Astrocyte (in vitro differentiated cells and primary cell): ENCODE data around the gene ACYP2. TPM values are rescaled to one million over a fixed set of nuclear protein-coding genes. Genes with fewer than 3 reads are reported as not detected.

Source experiments
- DNase-seq: peaks from one replicate; pipeline ENCODE4 v3.0.0-alpha.2; 2010; ENCODE audit warnings: low read depth
- FAIRE-seq: peaks from 2 replicates; lab custom pipeline; 2011; peaks lifted over from hg19 to GRCh38; lab: Jason Lieb, UNC
- H2AFZ ChIP-seq: 2 replicates; pipeline ENCODE4 v1.6.0; 2012; ENCODE audit warnings: low read depth, low read length, inconsistent platforms
- H3K27ac ChIP-seq: 2 replicates; pipeline ENCODE4 v1.5.1; 2011; ENCODE audit warnings: low read depth, low read length, inconsistent platforms
- H3K27me3 ChIP-seq: 2 replicates; pipeline ENCODE4 v1.6.0; 2011; ENCODE audit warnings: low read length, inconsistent platforms; ENCODE audit not compliant: insufficient read depth
- H3K36me3 ChIP-seq: 2 replicates; pipeline ENCODE4 v1.5.1; 2011; ENCODE audit warnings: low read length, inconsistent platforms; ENCODE audit not compliant: insufficient read depth
- H3K4me1 ChIP-seq: 2 replicates; pipeline ENCODE4 v1.5.1; 2011; ENCODE audit warnings: low read length, inconsistent platforms; ENCODE audit not compliant: insufficient read depth
- H3K4me2 ChIP-seq: 2 replicates; pipeline ENCODE4 v1.6.0; 2012; ENCODE audit warnings: low read length, inconsistent platforms
- H3K4me3 ChIP-seq: 2 replicates; pipeline ENCODE4 v1.5.1; 2011; ENCODE audit warnings: low read depth, mild to moderate bottlenecking, low read length, inconsistent platforms; ENCODE audit not compliant: insufficient read depth
- H3K79me2 ChIP-seq: 2 replicates; pipeline ENCODE4 v1.6.0; 2012; ENCODE audit warnings: mild to moderate bottlenecking, low read length, inconsistent platforms; ENCODE audit not compliant: insufficient read depth
- H3K9ac ChIP-seq: 2 replicates; pipeline ENCODE4 v1.6.0; 2012; ENCODE audit warnings: mild to moderate bottlenecking, low read length, inconsistent platforms
- H3K9me3 ChIP-seq: 2 replicates; pipeline ENCODE4 v1.5.1; 2012; ENCODE audit warnings: low read depth, mild to moderate bottlenecking, low read length, inconsistent platforms; ENCODE audit not compliant: insufficient read depth
- H4K20me1 ChIP-seq: 2 replicates; pipeline ENCODE4 v1.6.0; 2012; ENCODE audit warnings: low read length, inconsistent platforms; ENCODE audit not compliant: insufficient read depth
- H3K27ac Mint-ChIP-seq: one replicate; pipeline ENCODE4 v1.8.0; 2021; ENCODE audit warnings: mild to moderate bottlenecking, mixed read lengths; ENCODE audit not compliant: unreplicated experiment
- H3K27me3 Mint-ChIP-seq: one replicate; pipeline ENCODE4 v1.8.0; 2021; ENCODE audit warnings: low read depth, mixed read lengths; ENCODE audit not compliant: unreplicated experiment
- H3K36me3 Mint-ChIP-seq: one replicate; pipeline ENCODE4 v1.8.0; 2021; ENCODE audit warnings: low read depth, mixed read lengths; ENCODE audit not compliant: unreplicated experiment
- H3K4me1 Mint-ChIP-seq: one replicate; pipeline ENCODE4 v1.8.0; 2021; ENCODE audit warnings: low read depth, mixed read lengths; ENCODE audit not compliant: unreplicated experiment
- H3K4me3 Mint-ChIP-seq: one replicate; pipeline ENCODE4 v1.8.0; 2021; ENCODE audit warnings: mild to moderate bottlenecking, moderate library complexity, mixed read lengths; ENCODE audit not compliant: unreplicated experiment
- H3K9me3 Mint-ChIP-seq: one replicate; pipeline ENCODE4 v1.8.0; 2021; ENCODE audit warnings: mild to moderate bottlenecking, mixed read lengths; ENCODE audit not compliant: unreplicated experiment
- EZH2 ChIP-seq: IDR thresholded peaks from 2 replicates; pipeline ENCODE4 v1.6.1; 2012; ENCODE audit warnings: mild to moderate bottlenecking, low read length, inconsistent platforms; ENCODE audit not compliant: insufficient read depth
- total RNA-seq: library from RNA; stranded (reverse); gene quantifications from 2 replicates; pipeline ENCODE4 v1.2.1, GENCODE V29; 2021
- TF ChIP-seq, protein P1 (sequence below): IDR thresholded peaks from 2 replicates; pipeline ENCODE4 v1.5.1; 2011; ENCODE audit warnings: low read depth, mild to moderate bottlenecking, inconsistent platforms, low read length, moderate library complexity; ENCODE audit not compliant: insufficient read depth

Gene ACYP2
- total RNA-seq, 1 donor from 2014 or later = 6.8 TPM

DNA sequence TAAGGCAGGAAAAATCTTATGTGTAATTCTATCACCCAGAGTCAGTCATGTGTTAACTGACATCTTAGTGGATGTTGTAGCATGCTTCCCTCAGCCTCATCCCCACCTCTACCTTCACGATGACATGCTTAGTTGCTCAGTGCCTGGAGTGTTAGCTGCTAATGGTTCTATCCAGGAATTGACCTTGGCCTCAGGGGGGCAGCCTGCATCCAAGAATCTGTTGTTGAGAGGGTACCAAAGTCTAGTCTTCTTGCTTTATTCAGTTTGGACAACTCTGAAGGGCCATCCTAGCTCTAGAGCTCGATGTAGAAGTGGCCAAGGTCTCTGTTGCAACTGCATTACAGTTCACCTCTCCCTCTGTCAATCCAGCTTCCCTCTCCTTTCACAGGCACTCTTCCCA is 61.2 kb downstream of the ACYP2 start:
- Histone ChIP-seq H2AFZ (no peak overlapping the region), H3K4me2 (no peak overlapping the region), H3K4me3 (no peak overlapping the region), H3K27me3 (no peaks in the 10 kb centered on the region), H4K20me1 (no peaks in the 10 kb centered on the region), H3K9ac (no peak overlapping the region), H3K36me3 (no peaks in the 10 kb centered on the region), H3K4me1 (no peaks in the 10 kb centered on the region), H3K27ac (no peak overlapping the region), H3K79me2 (no peaks in the 10 kb centered on the region), H3K9me3 (no peaks in the 10 kb centered on the region)
- TF ChIP-seq, protein P1, sequence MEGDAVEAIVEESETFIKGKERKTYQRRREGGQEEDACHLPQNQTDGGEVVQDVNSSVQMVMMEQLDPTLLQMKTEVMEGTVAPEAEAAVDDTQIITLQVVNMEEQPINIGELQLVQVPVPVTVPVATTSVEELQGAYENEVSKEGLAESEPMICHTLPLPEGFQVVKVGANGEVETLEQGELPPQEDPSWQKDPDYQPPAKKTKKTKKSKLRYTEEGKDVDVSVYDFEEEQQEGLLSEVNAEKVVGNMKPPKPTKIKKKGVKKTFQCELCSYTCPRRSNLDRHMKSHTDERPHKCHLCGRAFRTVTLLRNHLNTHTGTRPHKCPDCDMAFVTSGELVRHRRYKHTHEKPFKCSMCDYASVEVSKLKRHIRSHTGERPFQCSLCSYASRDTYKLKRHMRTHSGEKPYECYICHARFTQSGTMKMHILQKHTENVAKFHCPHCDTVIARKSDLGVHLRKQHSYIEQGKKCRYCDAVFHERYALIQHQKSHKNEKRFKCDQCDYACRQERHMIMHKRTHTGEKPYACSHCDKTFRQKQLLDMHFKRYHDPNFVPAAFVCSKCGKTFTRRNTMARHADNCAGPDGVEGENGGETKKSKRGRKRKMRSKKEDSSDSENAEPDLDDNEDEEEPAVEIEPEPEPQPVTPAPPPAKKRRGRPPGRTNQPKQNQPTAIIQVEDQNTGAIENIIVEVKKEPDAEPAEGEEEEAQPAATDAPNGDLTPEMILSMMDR = peak; percentile 44
- TF ChIP-seq EZH2 = no peak
- H3K36me3 Mint-ChIP-seq = no peaks in the 10 kb centered on the region
- H3K27me3 Mint-ChIP-seq = no peaks in the 10 kb centered on the region
- no peaks in the 10 kb centered on the region for H3K9me3 Mint-ChIP-seq
- H3K27ac Mint-ChIP-seq = no peak overlapping the region
- no peak overlapping the region for H3K4me3 Mint-ChIP-seq
- FAIRE-seq = no peak
- H3K4me1 Mint-ChIP-seq = no peaks in the 10 kb centered on the region
- peak; percentile 14 for DNase-seq

DNA sequence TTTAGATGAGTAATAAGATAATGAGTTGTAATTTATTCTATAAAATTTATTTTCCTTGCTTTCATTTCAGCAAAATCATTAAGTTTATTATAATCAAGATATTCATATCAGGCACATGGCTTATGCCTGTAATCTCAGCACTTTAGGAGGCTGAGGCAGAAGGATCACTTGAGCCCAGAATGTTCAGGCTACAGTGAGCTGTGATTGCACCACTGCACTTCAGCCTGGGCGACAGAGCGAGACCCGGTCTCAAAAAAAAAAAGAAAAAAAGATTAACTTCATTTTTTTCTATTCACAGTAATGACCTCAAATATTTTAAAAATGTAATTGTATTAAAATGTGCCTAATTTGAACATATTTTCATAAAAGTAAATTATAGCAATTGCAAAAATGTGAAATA is 67.9 kb downstream of the ACYP2 start:
- H3K9me3 ChIP-seq = no peaks in the 10 kb centered on the region
- no peak for FAIRE-seq

DNA sequence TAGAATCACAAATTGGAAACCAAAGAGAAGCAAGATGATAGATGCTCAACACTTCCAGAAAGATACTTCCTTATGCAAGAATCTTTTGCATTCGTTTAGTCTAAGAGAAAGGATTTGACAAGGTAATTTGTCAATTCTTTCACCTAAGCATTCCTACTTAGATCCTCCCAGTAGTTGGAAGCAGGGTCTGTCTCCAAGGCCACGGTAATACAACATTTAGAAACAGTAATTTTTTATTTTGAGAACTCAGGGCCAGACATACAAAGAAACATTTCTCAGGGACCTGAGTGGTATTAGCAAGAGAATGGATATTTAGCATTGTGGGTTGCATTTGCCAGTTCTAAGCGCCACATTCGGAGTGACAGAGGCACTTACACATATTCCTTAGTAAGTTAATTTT is 68.6 kb downstream of the ACYP2 start:
- H3K36me3 Mint-ChIP-seq = peaks cover 8% of the 10 kb centered on the region
- no peak overlapping the region for H3K4me3 ChIP-seq
- no peak overlapping the region for H3K4me3 Mint-ChIP-seq
- H3K27me3 Mint-ChIP-seq = peaks cover 2% of the 10 kb centered on the region
- H3K27ac ChIP-seq = no peak overlapping the region
- no peaks in the 10 kb centered on the region for H3K4me1 ChIP-seq
- TF ChIP-seq, protein P1 = no peak
- TF ChIP-seq EZH2 = no peak
- FAIRE-seq (no peak), DNase-seq (peak; percentile 32)
- no peak overlapping the region for H2AFZ ChIP-seq
- no peak overlapping the region for H3K27ac Mint-ChIP-seq
- no peaks in the 10 kb centered on the region for H3K36me3 ChIP-seq
- no peaks in the 10 kb centered on the region for H3K4me1 Mint-ChIP-seq
- no peak overlapping the region for H3K4me2 ChIP-seq
- peaks cover 2% of the 10 kb centered on the region for H3K9me3 Mint-ChIP-seq
- no peaks in the 10 kb centered on the region for H4K20me1 ChIP-seq
- H3K9ac ChIP-seq = no peak overlapping the region
- H3K79me2 ChIP-seq = no peaks in the 10 kb centered on the region
- H3K9me3 ChIP-seq = no peaks in the 10 kb centered on the region
- no peaks in the 10 kb centered on the region for H3K27me3 ChIP-seq

More for the DNA sequence above, 67.9 kb downstream of the ACYP2 start:
- peaks cover 2% of the 10 kb centered on the region for H3K9me3 Mint-ChIP-seq
- Histone ChIP-seq H4K20me1 (no peaks in the 10 kb centered on the region), H3K79me2 (no peaks in the 10 kb centered on the region), H3K4me2 (no peak overlapping the region), H2AFZ (no peak overlapping the region), H3K36me3 (no peaks in the 10 kb centered on the region), H3K27me3 (no peaks in the 10 kb centered on the region), H3K4me3 (no peak overlapping the region), H3K4me1 (no peaks in the 10 kb centered on the region), H3K9ac (no peak overlapping the region), H3K27ac (no peak overlapping the region)
- H3K4me1 Mint-ChIP-seq = no peaks in the 10 kb centered on the region
- H3K4me3 Mint-ChIP-seq = no peak overlapping the region
- TF ChIP-seq, protein P1 = no peak
- no peak for TF ChIP-seq EZH2
- H3K36me3 Mint-ChIP-seq = peaks cover 4% of the 10 kb centered on the region
- no peak overlapping the region for H3K27ac Mint-ChIP-seq
- no peak for DNase-seq
- peaks cover 2% of the 10 kb centered on the region for H3K27me3 Mint-ChIP-seq
